ENCODE data around the gene PIP4K2A.

PIP4K2A gene

DNA sequence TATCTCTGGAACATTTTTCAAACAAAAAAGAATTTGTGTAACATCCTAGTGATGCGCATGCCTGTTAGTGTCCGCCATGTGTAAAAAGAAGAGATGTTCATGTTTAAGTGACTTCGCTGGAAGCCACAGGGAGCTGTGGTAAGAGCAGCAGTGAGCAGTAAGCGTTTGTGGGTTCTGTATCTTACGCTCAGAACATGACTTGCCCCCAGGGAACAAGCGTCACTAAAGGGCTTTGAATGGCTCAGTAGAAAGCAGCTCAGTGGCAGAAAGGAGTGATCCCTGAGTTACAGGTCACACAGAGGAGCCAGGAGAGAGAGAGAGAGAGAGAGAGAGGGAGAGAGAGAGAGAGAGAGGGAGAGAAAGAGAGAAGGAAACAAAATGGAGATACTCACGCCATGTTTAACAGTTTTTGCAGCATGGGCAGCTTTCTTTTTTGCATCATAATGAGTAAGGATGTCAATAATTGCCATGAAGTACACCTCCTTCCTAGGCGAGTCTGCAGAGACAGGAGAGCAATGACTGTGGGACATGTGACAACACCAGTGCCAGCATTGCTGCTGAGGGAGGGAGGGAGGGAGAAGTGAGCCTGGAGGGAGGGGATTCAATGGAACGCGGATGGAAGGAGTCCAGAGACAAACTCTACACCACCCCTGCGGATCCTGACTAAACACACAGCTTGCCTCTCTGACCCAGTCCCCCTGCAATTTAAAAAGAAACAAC is 174.6 kb downstream of the PIP4K2A start:
- Mint-ChIP-seq H3K27me3 (ENCODE audit: low read depth, poor library complexity) (peaks cover 3% of the 10 kb centered on the region), H3K4me1 (peaks cover 49% of the 10 kb centered on the region), H3K27ac (peak overlapping the region; percentile 21), H3K9me3 (no peaks in the 10 kb centered on the region), H3K36me3 (ENCODE audit: low read depth) (peaks cover 77% of the 10 kb centered on the region), H3K4me3 (no peak overlapping the region)
- DNase-seq = no peak
- TF ChIP-seq, protein P1, sequence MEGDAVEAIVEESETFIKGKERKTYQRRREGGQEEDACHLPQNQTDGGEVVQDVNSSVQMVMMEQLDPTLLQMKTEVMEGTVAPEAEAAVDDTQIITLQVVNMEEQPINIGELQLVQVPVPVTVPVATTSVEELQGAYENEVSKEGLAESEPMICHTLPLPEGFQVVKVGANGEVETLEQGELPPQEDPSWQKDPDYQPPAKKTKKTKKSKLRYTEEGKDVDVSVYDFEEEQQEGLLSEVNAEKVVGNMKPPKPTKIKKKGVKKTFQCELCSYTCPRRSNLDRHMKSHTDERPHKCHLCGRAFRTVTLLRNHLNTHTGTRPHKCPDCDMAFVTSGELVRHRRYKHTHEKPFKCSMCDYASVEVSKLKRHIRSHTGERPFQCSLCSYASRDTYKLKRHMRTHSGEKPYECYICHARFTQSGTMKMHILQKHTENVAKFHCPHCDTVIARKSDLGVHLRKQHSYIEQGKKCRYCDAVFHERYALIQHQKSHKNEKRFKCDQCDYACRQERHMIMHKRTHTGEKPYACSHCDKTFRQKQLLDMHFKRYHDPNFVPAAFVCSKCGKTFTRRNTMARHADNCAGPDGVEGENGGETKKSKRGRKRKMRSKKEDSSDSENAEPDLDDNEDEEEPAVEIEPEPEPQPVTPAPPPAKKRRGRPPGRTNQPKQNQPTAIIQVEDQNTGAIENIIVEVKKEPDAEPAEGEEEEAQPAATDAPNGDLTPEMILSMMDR (IDR thresholded peaks at IDR 0.05) = no peak

DNA sequence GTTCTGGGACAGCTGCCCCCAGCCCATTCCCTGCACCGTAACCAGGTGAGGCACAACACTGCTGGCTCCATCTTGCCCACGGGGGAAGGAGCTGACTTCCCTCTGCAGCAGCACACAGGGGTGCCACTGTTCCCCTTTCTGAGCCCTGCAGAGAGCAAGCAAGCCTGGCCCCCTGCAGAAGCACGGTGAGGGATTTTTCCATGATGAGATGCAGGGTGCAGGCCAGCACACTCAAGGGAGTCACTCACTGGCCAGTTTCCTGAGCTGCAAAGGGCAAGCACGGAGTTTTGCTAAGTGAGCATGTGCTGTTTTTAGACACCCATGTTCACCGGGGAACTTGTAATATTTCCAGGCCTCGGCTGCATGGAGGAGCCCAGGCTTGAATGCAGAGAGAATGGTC is 176.6 kb downstream of the PIP4K2A start:
- Mint-ChIP-seq H3K27me3 (ENCODE audit: low read depth, poor library complexity) (peaks cover 3% of the 10 kb centered on the region), H3K36me3 (ENCODE audit: low read depth) (peaks cover 83% of the 10 kb centered on the region)

DNA sequence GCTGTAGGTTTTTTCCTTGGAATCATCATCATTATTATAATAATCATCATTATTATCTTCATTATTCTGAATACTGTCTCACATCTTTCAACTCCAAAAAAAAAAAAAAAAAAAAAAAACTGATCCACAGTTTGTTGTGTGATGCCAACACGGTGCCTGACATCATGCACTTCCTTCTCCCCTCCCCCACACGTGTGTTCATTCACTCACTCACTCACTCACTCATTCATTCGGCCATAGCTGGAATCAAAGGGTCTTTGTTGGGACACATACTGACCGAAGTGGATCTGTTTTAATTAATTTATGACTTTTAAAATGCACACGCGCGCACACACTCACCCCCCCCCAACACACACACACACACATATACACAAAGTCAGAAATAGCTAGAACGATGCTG is 177.8 kb downstream of the PIP4K2A start:
- H3K4me1 Mint-ChIP-seq = peaks cover 25% of the 10 kb centered on the region
- TF ChIP-seq, protein P1 (IDR thresholded peaks at IDR 0.05) = no peak
- H3K4me3 Mint-ChIP-seq = no peak overlapping the region
- H3K9me3 Mint-ChIP-seq = peaks cover 3% of the 10 kb centered on the region
- no peak for DNase-seq
- H3K27ac Mint-ChIP-seq = no peak overlapping the region
- H3K36me3 Mint-ChIP-seq (ENCODE audit: low read depth) = peaks cover 74% of the 10 kb centered on the region
- peaks cover 3% of the 10 kb centered on the region for H3K27me3 Mint-ChIP-seq (ENCODE audit: low read depth, poor library complexity)

More for the DNA sequence above, 176.6 kb downstream of the PIP4K2A start:
- Mint-ChIP-seq H3K4me3 (no peak overlapping the region), H3K4me1 (peaks cover 37% of the 10 kb centered on the region), H3K9me3 (no peaks in the 10 kb centered on the region), H3K27ac (no peak overlapping the region)
- TF ChIP-seq, protein P1 (IDR thresholded peaks at IDR 0.05) = no peak
- DNase-seq = no peak

DNA sequence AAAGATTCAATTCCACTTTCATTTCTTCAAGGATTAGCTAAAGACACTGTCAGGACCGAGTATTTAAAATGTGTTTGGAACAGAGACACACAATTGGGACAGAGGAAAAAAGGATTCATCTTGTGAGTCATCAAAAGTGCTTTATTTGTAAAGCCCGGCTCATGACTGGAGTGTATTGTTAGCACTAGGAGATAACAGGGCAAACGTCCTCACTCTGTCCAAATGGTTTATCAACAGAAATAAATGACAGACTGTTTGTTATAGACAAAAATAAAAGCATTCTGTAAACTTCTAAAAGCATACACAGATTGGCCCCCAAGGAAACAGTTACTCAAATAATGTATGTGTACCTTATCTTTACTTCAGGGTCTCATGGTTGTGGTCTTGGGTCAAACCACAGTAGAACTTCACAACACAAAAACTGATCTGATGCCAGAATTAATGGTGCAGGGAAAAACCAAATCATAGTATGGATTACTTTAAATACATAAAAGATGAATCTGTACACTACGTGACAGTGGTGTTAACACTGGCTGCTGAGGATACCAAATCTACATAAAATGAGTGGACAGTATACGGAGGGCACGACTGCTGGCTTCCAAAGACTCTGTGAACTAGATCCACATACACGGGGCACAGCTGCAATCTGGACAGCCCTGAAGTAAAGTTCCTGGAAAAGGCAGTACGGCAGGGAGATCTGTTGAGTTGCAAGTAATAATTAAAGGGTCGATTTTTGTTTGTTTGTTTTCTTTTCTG is 179.4 kb downstream of the PIP4K2A start:
- no peak overlapping the region for H3K27ac Mint-ChIP-seq
- DNase-seq = no peak
- H3K4me1 Mint-ChIP-seq = peaks cover 17% of the 10 kb centered on the region
- no peak overlapping the region for H3K4me3 Mint-ChIP-seq
- peaks cover 3% of the 10 kb centered on the region for H3K27me3 Mint-ChIP-seq (ENCODE audit: low read depth, poor library complexity)
- peaks cover 8% of the 10 kb centered on the region for H3K9me3 Mint-ChIP-seq
- TF ChIP-seq, protein P1 (IDR thresholded peaks at IDR 0.05) = no peak
- peaks cover 62% of the 10 kb centered on the region for H3K36me3 Mint-ChIP-seq (ENCODE audit: low read depth)

DNA sequence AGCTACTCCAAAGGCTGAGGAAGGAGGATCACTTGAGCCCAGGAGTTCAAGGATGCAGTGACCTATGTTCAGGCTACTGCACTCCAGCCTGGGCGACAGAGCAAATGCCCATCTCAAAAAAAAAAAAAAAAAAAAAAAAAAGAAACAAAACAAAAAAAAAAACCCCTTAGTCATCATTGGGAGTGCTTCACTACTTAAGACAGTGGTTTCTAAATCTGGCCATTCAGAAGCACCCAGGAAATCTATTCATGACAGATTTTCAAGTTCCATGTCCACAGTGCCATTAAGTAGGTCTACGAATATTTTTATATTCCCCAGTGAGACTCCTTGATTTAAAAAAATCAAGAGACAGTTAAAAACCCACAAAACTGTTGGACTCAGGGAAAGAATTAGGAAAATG is 182.9 kb downstream of the PIP4K2A start:
- Mint-ChIP-seq H3K27ac (no peak overlapping the region), H3K36me3 (ENCODE audit: low read depth) (peaks cover 40% of the 10 kb centered on the region), H3K27me3 (ENCODE audit: low read depth, poor library complexity) (peaks cover 3% of the 10 kb centered on the region), H3K4me1 (no peaks in the 10 kb centered on the region), H3K4me3 (no peak overlapping the region), H3K9me3 (peaks cover 29% of the 10 kb centered on the region)
- TF ChIP-seq, protein P1 (IDR thresholded peaks at IDR 0.05) = no peak
- no peak for DNase-seq

Data from nephron progenitor cell (in vitro differentiated cells).